Vagina (tissue), 2 donors: ENCODE results near the gene ISLR.
"Not testable (repeated sequence)": the region's sequence is repeated elsewhere in the genome, so short reads cannot be mapped to it uniquely, and the experiment has no call there.

Source experiments
- CTCF ChIP-seq, 3 experiments: fragments of 450-650 bp in 2 of 3; fragments of 200-600 bp in 1 of 3; sonication (generic) in 1 of 3; IDR thresholded peaks; one replicate each; pipeline ENCODE4 v1.5.1; 2017 to 2019; ENCODE audit warnings: antibody characterized with exemption in 3 of 3, mild to moderate bottlenecking in 2 of 3, moderate library complexity in 2 of 3
- POLR2A ChIP-seq, 2 donors: fragments of 450-650 bp; IDR thresholded peaks; one replicate each; pipeline ENCODE4 v1.6.1; 2017; ENCODE audit warnings: antibody characterized with exemption in 2 of 2, mild to moderate bottlenecking in 2 of 2, moderate library complexity in 2 of 2
- POLR2AphosphoS5 ChIP-seq, 2 donors: sonication (generic); formaldehyde crosslinking; IDR thresholded peaks; one replicate each; pipeline ENCODE4 v1.9.0; 2017; ENCODE audit warnings: antibody characterized with exemption in 2 of 2, mild to moderate bottlenecking in 2 of 2, low read depth in 1 of 2; ENCODE audit not compliant: insufficient read depth in 1 of 2

- TF ChIP-seq CTCF (IDR thresholded peaks at IDR 0.05); POLR2AphosphoS5 (IDR thresholded peaks at IDR 0.05; ENCODE audit: insufficient read depth in 1 of 2, low read depth in 1 of 2); POLR2A (IDR thresholded peaks at IDR 0.05): not testable (repeated sequence)
Observed at GRCh38 chr15:74160390-74160789, 13.1 kb upstream of the ISLR start.
